Measurements from ENCODE around the gene PLSCR1.
"Not testable (repeated sequence)": the region's sequence is repeated elsewhere in the genome, so short reads cannot be mapped to it uniquely, and the experiment has no call there.

The PLSCR1 gene

DNA sequence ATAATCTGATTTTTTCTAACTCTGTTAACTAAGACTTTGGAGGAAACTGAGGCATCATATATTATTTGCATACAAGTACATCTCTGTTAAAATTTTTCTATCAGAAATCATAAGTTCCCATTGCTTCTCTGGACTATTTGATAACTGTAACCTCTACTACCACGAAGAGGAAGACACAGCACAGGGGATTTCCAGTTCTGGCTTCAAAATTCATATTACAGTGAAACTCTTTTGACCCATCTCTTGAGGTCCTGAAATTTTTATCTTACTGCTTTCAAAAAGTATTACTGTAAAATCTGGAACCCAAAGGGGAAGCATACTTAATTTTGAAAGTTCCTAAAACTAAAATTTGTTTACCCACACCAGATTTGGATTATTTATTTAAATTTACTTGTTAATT lies 4.2 kb downstream of the PLSCR1 start:
- H3K27ac Mint-ChIP-seq = no peak overlapping the region
- no peaks in the 10 kb centered on the region for H3K27me3 Mint-ChIP-seq
- H3K4me3 Mint-ChIP-seq = no peak overlapping the region
- H3K36me3 Mint-ChIP-seq = peaks cover 16% of the 10 kb centered on the region
- H3K4me1 Mint-ChIP-seq (ENCODE audit: low read depth) = peaks cover 58% of the 10 kb centered on the region
- no peaks in the 10 kb centered on the region for H3K9me3 Mint-ChIP-seq (ENCODE audit: low read depth)

DNA sequence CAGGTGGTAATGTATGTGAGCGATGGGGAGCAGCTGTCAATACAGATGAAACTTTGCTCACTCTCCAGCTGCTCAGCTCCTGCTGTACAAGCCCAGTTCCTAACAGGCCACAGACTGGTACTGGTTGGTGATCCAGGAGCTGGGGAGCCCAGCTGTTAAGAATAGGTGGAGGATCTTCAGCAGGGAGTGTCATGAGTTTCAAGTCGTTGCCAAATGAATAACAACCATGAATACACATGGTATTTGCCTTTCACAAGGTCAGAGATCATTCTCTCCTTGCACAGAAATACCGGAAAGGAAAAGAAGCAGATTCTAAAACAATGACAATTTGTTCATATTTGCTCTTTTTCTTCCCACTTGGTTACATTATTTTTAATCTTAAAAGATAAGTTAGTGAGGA lies 5.1 kb downstream of the PLSCR1 start:
- no peaks in the 10 kb centered on the region for H3K27me3 Mint-ChIP-seq
- no peak overlapping the region for H3K27ac Mint-ChIP-seq
- peaks cover 21% of the 10 kb centered on the region for H3K36me3 Mint-ChIP-seq
- H3K4me3 Mint-ChIP-seq = no peak overlapping the region
- H3K9me3 Mint-ChIP-seq (ENCODE audit: low read depth) = no peaks in the 10 kb centered on the region
- peaks cover 61% of the 10 kb centered on the region for H3K4me1 Mint-ChIP-seq (ENCODE audit: low read depth)

DNA sequence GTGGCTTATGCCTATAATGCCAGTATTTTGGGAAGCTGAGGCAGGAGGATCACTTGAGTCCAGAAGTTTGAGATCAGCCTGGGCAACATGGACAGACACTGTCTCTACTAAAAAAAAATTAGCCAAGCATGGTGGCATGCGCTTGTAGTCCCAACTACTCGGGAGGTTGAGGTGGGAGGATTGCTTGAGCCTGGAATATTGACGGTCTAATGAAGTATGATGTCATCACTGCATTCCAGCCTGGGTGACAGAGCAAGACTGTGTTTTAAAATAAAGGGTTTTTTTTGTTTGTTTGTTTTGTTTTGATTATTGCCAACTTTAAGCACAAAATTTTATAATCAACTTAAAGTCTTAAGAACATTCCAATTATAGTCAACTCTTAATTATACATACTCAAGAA lies 6.8 kb downstream of the PLSCR1 start:
- Mint-ChIP-seq H3K4me1 (ENCODE audit: low read depth) (peaks cover 54% of the 10 kb centered on the region), H3K27ac (no peak overlapping the region), H3K36me3 (peaks cover 24% of the 10 kb centered on the region), H3K4me3 (no peak overlapping the region), H3K27me3 (no peaks in the 10 kb centered on the region), H3K9me3 (ENCODE audit: low read depth) (no peaks in the 10 kb centered on the region)

DNA sequence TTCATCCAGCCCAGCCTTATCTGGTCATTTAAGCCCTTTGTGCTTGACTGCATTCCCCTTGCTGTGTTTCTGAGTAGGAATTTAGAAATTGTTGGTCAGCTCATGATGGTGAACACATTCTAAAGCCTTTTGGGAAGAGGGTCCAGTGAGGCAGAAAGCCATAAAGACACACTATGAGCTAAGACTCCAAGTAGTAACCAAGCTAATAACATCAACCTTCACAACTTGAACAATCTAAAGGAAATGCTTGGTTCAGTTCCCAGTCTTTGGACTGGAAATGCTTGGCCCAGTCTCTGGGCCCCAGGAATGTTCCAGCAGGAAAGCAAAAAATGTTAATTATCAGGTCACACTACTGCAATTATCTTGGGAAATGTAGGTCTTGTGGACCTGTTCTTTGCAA lies 7.7 kb downstream of the PLSCR1 start:
- Mint-ChIP-seq H3K36me3 (peaks cover 21% of the 10 kb centered on the region), H3K27ac (no peak overlapping the region), H3K4me3 (no peak overlapping the region), H3K4me1 (ENCODE audit: low read depth) (peaks cover 45% of the 10 kb centered on the region), H3K27me3 (no peaks in the 10 kb centered on the region), H3K9me3 (ENCODE audit: low read depth) (no peaks in the 10 kb centered on the region)

DNA sequence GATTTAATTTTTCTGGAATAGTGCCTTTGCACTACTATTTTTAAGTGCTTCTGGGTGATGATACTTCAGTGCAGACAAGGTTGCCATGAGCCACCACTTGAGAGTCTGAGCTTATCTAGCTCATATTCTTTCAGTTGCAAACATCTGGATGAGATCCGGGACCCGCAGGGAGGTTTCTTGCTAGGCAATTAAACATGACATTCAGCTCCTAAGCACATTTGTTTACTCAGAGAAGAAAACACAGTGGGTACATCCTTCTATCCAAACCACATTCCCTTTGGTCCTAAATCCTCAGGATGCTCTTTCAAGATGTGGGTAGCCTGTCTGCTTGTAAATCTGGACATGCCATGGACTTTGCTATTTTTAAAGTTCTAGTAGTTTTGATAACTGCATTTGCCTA lies 12.0 kb downstream of the PLSCR1 start:
- peaks cover 16% of the 10 kb centered on the region for H3K4me1 Mint-ChIP-seq (ENCODE audit: low read depth)
- H3K4me3 Mint-ChIP-seq = no peak overlapping the region
- H3K27me3 Mint-ChIP-seq = no peaks in the 10 kb centered on the region
- no peaks in the 10 kb centered on the region for H3K9me3 Mint-ChIP-seq (ENCODE audit: low read depth)
- H3K36me3 Mint-ChIP-seq = peaks cover 22% of the 10 kb centered on the region
- H3K27ac Mint-ChIP-seq = no peak overlapping the region

DNA sequence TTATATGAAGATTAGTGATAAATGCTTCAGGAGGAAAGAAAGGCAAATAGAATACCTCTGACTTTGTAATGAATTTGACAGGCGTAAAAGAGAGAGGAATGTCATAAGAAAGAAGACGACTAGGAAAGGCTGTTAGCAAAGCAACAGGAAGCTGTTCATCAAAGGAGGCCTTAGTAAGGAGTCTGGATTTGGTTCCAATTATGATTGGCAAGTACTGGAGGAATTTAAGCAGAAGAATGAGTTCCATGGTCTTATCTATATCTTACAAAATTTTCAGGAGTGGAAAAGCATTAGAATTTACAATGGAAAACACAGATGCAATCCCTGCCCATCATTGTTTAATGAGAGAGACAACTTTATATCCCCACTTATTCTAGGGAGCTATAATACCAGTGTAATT lies 13.8 kb downstream of the PLSCR1 start:
- Mint-ChIP-seq H3K4me1 (ENCODE audit: low read depth) (peaks cover 7% of the 10 kb centered on the region), H3K27me3 (no peaks in the 10 kb centered on the region), H3K27ac (no peak overlapping the region), H3K9me3 (ENCODE audit: low read depth) (no peaks in the 10 kb centered on the region), H3K36me3 (peaks cover 14% of the 10 kb centered on the region), H3K4me3 (no peak overlapping the region)

DNA sequence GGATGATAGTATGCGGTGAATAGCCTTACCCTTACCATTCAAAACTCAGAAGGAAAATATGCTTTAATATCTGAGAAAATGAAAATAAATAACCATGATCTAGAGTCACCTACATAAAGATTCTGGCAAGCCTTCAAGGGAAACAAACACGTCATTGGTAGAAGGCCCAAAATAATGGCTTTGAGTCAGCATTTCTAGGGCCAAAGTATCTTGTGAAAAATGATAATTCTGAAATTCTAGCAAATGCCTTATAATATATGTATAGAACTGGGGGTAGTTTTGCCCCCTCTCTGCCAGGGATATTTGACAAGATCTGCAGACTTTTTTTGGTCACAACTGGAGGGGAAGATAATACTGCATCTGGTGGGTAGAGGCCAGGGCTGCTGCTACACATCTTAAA lies 15.4 kb downstream of the PLSCR1 start:
- H3K27me3 Mint-ChIP-seq = no peaks in the 10 kb centered on the region
- H3K4me3 Mint-ChIP-seq = no peak overlapping the region
- H3K27ac Mint-ChIP-seq = no peak overlapping the region
- no peaks in the 10 kb centered on the region for H3K4me1 Mint-ChIP-seq (ENCODE audit: low read depth)
- peaks cover 9% of the 10 kb centered on the region for H3K36me3 Mint-ChIP-seq
- no peaks in the 10 kb centered on the region for H3K9me3 Mint-ChIP-seq (ENCODE audit: low read depth)

DNA sequence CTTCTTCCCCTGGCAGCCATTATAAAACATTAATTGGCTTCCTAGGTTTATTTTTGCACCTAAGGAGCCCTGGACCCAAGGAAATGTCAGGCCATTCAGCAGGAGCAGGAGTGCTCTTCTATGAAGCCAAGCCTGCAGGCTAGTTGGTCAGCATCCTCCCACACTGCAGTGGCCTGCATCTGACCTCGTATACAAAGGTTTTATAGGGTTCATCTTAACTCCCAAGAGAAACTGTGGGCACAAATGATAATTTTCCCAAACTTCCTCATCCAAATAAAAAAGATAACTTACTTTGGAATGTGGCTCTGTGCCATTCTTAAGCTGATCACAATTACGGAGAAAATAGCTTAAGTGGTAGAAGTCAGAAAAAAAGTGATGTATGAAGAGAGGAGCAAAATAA lies 19.4 kb downstream of the PLSCR1 start:
- Mint-ChIP-seq H3K4me1 (ENCODE audit: low read depth) (peaks cover 5% of the 10 kb centered on the region), H3K27ac (no peak overlapping the region), H3K9me3 (ENCODE audit: low read depth) (no peaks in the 10 kb centered on the region), H3K4me3 (no peak overlapping the region), H3K36me3 (peaks cover 25% of the 10 kb centered on the region), H3K27me3 (no peaks in the 10 kb centered on the region)

DNA sequence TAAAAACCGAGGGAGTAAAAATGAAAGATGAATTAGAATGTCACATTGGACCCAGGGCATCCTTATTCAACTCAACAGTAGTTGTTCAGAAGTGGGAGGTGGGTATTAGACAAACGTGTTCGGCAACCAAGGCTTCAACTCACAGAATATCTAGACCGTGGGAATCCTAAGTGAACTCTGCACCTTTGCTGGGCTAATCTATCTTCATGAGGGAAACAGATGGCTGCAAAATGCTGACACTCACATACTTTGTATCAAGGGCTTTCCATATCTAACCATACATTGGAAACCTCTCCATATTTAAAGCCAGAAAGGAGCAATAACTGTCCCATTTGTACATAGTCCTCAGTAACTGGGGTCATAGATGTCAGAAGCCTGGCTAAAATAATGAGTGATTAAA lies 20.9 kb downstream of the PLSCR1 start:
- Mint-ChIP-seq H3K9me3 (ENCODE audit: low read depth) (no peaks in the 10 kb centered on the region), H3K27ac (no peak overlapping the region), H3K36me3 (peaks cover 22% of the 10 kb centered on the region), H3K27me3 (no peaks in the 10 kb centered on the region), H3K4me3 (no peak overlapping the region), H3K4me1 (ENCODE audit: low read depth) (peaks cover 7% of the 10 kb centered on the region)

DNA sequence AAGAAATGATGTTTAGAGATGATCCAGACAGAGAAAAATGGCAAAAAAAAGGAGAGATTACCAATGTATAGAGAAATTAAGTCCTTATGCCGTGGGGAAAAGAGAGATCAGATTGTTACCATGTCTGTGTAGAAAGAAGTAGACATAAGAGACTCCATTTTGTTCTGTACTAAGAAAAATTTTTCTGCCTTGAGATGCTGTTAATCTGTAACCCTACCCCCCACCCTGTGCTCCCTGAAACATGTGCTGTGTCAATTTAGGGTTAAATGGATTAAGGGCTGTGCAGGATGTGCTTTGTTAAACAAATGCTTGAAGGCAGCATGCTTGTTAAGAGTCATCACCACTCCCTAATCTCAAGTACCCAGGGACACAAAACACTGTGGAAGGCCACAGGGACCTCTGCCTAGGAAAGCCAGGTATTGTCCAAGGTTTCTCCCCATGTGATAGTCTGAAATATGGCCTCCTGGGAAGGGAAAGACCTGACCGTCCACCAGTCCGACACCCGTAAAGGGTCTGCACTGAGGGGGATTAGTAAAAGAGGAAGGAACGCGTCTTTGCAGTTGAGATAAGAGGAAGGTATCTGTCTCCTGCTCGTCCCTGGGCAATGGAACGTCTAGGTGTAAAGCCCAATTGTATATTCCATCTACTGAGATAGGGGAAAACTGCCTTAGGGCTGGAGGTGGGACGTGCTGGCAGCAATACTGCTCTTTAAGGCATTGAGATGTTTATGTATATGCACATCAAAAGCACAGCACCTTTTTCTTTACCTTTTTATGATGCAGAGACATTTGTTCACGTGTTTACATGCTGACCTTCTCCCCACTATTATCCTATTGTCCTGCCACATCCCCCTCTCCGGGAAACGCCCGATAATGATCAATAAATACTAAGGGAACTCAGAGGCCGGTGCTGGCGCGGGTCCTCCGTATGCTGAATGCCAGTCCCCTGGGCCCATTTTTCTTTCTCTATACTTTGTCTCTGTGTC lies 21.9 kb downstream of the PLSCR1 start:
- not testable (repeated sequence) for H3K4me3 Mint-ChIP-seq; H3K4me1 Mint-ChIP-seq (ENCODE audit: low read depth); H3K9me3 Mint-ChIP-seq (ENCODE audit: low read depth); H3K27ac Mint-ChIP-seq; H3K27me3 Mint-ChIP-seq
- peaks cover 25% of the 10 kb centered on the region for H3K36me3 Mint-ChIP-seq

DNA sequence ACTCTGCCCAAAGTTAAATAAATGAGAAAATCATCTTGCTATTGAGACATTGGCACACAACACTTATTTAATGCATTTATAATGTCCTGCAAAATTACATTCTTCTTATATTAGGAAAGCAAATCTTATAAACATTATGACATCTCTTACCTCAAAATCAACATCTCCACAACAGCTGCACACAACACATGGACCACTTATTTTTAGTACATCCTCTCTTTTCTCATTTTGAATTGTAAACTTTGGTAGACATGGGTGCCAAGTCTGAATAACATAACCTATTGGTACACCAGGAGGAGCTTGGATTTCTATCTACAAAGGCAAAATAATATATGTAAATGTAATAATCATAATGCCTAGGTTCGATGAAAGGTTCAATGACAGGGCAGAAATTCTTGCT lies 23.0 kb downstream of the PLSCR1 start:
- peaks cover 7% of the 10 kb centered on the region for H3K4me1 Mint-ChIP-seq (ENCODE audit: low read depth)
- H3K9me3 Mint-ChIP-seq (ENCODE audit: low read depth) = no peaks in the 10 kb centered on the region

DNA sequence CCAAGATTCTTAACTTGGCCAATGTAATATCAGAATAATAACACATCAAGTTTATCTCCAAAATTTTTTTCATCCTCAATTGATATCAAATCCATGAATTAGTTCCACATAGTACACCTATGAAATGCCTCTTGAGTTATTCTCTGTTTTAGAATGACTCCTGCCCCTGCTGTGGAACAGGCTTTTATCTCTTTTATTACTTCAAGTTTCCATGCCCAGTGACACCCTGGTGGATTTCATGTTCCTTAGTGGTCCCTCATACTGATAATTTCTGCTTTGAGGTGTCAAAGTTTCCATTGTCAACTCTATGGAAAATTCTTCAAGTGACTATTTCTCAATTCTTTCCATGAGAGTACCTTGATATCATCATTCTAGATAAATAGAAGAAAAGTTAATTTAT lies 24.6 kb downstream of the PLSCR1 start:
- peaks cover 7% of the 10 kb centered on the region for H3K4me1 Mint-ChIP-seq (ENCODE audit: low read depth)
- H3K4me3 Mint-ChIP-seq = no peak overlapping the region
- H3K27ac Mint-ChIP-seq = no peak overlapping the region
- H3K36me3 Mint-ChIP-seq = peaks cover 22% of the 10 kb centered on the region
- no peaks in the 10 kb centered on the region for H3K27me3 Mint-ChIP-seq
- H3K9me3 Mint-ChIP-seq (ENCODE audit: low read depth) = no peaks in the 10 kb centered on the region

More for the DNA sequence above, 23.0 kb downstream of the PLSCR1 start:
- H3K27ac Mint-ChIP-seq = no peak overlapping the region
- H3K27me3 Mint-ChIP-seq = no peaks in the 10 kb centered on the region
- no peak overlapping the region for H3K4me3 Mint-ChIP-seq
- H3K36me3 Mint-ChIP-seq = peaks cover 26% of the 10 kb centered on the region

DNA sequence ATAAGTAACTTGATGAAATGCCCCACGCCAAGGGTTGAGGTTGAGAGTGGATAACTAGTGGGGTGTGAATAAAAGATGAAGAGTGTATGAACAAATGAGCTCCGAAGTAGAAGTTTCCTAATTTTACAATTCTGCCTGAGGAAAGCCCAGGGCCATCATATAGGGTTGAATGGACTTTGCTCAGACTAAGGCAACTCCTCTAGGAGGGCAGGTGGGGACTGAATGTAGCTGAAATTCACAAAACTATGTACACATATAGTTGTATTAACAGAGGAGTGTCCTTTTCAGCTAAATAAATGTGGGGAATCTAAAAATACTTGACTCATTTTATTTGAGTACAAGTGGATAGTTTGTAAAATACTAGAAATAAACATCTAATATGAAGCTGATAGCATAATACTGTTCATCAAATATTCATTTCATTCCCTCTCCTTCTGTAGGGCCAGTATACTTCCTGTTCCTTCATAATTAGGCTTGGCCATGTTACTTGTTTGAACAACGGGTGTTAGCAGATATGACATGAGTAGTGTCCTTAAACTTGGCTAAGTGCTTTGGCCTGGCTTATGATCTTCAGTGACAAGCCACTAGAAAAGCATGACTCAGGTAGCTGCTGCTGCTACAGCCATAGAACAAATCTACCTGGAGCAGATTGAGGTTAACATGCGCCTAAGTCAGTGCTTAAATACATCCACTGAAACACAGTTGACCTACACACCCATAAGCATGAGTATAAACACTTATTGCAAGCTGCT lies 26.5 kb downstream of the PLSCR1 start:
- peaks cover 26% of the 10 kb centered on the region for H3K36me3 Mint-ChIP-seq
- no peaks in the 10 kb centered on the region for H3K27me3 Mint-ChIP-seq
- H3K4me3 Mint-ChIP-seq = no peak overlapping the region
- no peak overlapping the region for H3K27ac Mint-ChIP-seq
- H3K9me3 Mint-ChIP-seq (ENCODE audit: low read depth) = no peaks in the 10 kb centered on the region
- H3K4me1 Mint-ChIP-seq (ENCODE audit: low read depth) = peaks cover 23% of the 10 kb centered on the region

DNA sequence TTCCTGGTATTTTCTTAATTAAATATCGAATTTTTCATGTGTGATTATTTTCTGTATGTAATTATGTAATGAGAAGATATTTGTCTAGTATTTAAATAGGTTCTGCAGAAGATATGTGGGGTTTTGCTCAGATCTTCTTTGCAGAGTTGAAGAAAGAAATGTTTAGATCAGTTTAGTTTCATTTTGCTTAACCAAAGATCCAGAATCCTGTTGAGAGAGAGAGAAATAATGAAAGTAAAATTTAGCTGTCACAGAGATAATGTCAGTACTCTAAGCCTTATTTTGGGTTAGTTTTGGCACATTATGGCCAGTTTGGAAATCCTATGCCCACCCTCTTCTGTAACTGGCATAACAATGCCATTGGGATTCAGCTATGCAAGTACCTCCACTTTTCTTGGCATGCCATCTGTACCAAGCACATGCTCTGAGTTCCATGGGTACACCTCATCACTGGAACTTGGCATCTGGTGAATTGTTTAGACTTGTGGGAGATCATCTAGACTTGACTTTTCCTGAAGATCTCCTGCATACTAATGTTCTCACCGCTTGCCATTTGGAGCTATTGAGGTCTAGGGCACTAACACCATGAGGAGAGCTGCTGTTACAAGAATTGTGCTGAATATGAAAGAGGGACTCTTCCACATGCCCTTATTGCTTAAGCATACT lies 30.9 kb downstream of the PLSCR1 start:
- peaks cover 26% of the 10 kb centered on the region for H3K36me3 Mint-ChIP-seq

More for the DNA sequence above, 30.9 kb downstream of the PLSCR1 start:
- H3K27ac Mint-ChIP-seq = peak overlapping the region; percentile 35
- H3K4me3 Mint-ChIP-seq = peak overlapping the region; percentile 38
- no peaks in the 10 kb centered on the region for H3K9me3 Mint-ChIP-seq (ENCODE audit: low read depth)
- H3K27me3 Mint-ChIP-seq = no peaks in the 10 kb centered on the region
- peaks cover 23% of the 10 kb centered on the region for H3K4me1 Mint-ChIP-seq (ENCODE audit: low read depth)
